ENCODE measurements around the gene SAMD14. TPM values are rescaled to one million over a fixed set of nuclear protein-coding genes. Genes with fewer than 3 reads are reported as not detected.

Gene SAMD14
- 1 to 10 TPM; 1.5 to 3.8 (median 1.9) TPM for total RNA-seq
- polyA plus RNA-seq = 1 to 10 TPM; 1.9 to 3.8 TPM
- long read RNA-seq, donor 1, partial matches to known transcripts = 1 of 3 reads
- long read RNA-seq, donor 1, other reads (novel, unspliced or antisense) = 1 of 3 reads
- long read RNA-seq, donor 2, full-length matches to known transcripts = 1 of 5 reads
- long read RNA-seq, donor 2, partial matches to known transcripts = 0 of 5 reads
- long read RNA-seq, donor 2, other reads (novel, unspliced or antisense) = 4 of 5 reads
- long read RNA-seq, donor 3, partial matches to known transcripts = 2 of 2 reads
- long read RNA-seq, donor 3, other reads (novel, unspliced or antisense) = 0 of 2 reads

DNA sequence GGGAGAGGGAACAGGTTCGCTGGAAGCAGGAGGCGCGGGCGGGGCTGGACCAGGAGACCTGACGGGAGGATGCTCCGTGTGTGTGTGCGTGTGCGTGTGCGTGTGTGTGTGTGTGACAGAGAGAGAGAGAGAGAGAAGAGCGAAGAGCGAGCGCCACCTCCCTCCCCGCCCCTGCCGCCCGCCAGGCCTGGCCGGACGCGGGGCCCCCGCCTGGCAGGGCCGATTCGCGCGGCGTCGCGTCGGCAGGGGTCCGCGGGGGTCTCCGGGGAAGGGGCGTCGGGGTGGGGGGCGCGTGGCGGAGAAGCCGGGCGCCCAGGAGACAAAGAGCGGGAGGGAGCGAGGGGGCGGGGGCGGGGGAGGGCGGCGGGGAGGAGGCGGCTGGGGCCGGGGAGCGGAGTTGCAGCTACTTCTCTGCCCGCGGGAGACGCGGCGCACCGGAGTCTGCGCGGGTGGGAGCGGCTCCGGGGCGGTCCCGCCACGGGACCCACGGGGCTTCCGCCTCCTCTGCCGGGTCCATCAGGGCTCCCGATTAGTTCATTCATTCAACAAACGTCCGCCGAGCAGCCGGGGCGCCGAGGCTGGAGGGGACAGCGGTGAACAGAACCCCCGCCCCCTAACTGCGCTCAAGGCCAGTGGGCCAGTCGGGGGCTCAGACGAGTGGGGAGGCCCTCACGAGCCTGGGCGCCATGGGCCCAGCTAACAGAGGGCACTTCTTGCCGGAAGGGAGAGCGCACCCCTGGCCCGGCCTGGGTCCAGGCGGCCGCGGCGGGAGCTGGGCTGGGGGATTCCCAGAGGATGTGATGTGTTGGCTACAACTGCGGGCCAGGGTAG lies at the start of gene SAMD14:
SAMD14 (minus strand) TSS at position 433 of the 831 bp plus-strand sequence. CDS start 5,201 bp downstream, outside the sequence.
- DNase-seq (peak in 1 of 2 donors; percentile 49), ATAC-seq (peak in 6 of 8 donors; percentile 4 to 47 (median 28))
- intact Hi-C loops (cut with DNase I) = loop anchor here in 1 of 10 donors (5.0 kb wide), 1 partner anchor 47 kb away; no protein-coding TSS in a partner anchor
- TF ChIP-seq, protein P1, sequence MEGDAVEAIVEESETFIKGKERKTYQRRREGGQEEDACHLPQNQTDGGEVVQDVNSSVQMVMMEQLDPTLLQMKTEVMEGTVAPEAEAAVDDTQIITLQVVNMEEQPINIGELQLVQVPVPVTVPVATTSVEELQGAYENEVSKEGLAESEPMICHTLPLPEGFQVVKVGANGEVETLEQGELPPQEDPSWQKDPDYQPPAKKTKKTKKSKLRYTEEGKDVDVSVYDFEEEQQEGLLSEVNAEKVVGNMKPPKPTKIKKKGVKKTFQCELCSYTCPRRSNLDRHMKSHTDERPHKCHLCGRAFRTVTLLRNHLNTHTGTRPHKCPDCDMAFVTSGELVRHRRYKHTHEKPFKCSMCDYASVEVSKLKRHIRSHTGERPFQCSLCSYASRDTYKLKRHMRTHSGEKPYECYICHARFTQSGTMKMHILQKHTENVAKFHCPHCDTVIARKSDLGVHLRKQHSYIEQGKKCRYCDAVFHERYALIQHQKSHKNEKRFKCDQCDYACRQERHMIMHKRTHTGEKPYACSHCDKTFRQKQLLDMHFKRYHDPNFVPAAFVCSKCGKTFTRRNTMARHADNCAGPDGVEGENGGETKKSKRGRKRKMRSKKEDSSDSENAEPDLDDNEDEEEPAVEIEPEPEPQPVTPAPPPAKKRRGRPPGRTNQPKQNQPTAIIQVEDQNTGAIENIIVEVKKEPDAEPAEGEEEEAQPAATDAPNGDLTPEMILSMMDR (IDR thresholded peaks at IDR 0.05) = no peak
- Histone ChIP-seq H3K27ac (peak within 1 kb of the TSS in 5 of 10 donors; percentile 17 to 52 (median 34)), H3K36me3 (peaks cover 0 to 19% (median 4%) of the 10 kb centered on the region in 9 donors), H3K4me1 (peaks cover 14 to 70% (median 46%) of the 10 kb centered on the region in 9 donors), H3K9me3 (no peaks in the 10 kb centered on the region), H3K4me3 (peak within 1 kb of the TSS; percentile 33 to 58 (median 55)), H3K27me3 (peaks cover 0 to 40% (median 0%) of the 10 kb centered on the region in 7 donors)
- WGBS, 2 donors = 2% methylated on average over 45 to 63 of the region's 84 CpGs

DNA sequence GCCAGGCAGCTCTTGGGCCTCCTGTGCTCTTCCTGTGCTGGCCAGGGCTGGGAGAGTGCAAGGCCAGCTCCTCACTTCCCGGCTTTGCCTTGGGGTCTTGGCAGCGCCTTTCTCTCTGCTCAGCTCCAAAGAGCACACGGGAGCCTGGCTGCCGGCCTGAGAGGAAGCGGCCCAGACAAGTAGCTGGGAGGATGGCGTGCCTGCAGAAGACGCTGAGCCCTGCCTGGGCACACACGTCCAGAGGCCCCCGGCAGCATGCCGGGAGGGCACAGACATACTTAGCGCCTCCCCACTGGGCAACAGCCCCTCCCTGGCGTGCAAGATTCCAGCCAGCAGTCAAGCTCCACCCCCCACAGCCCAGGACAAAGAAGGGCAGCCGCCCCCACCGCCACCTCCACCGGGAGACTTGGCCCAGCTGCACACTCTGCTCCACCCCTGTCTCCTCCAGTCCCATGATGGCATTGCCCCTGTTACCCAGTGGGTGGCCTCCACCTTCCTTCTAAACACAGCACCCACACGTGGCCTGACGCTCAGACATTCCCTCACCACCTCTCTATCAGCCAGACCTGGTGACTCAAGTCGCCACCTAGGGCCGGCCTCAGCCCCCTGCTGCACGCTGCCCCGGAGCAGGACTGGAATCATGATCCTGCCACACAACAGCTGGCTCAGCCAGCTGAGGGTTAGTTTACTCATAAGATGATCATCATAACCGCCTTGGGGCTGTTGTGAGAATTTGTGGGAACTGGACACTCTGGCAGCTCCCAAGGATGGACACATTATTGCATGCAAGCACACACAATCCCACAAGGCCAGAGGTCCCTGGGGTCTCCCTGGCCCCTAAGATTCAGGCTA lies 48.2 kb upstream of the SAMD14 start:
- intact Hi-C loops (cut with DNase I) = loop anchor here in 4 of 10 donors (1.0 to 5.0 kb wide), 5 partner anchors 36 to 120 kb away; partner anchors contain the start of gene SAMD14 (in 1 of the 4)
- Histone ChIP-seq H3K4me1 (peaks cover 21 to 53% (median 38%) of the 10 kb centered on the region in 9 donors), H3K4me3 (peak overlapping the region in 6 of 10 donors; percentile 12 to 32 (median 27)), H3K9me3 (no peaks in the 10 kb centered on the region), H3K27me3 (no peaks in the 10 kb centered on the region), H3K36me3 (no peaks in the 10 kb centered on the region), H3K27ac (peak overlapping the region; percentile 59 to 94 (median 84))
- peak; percentile 78 to 91 (median 84) for ATAC-seq
- TF ChIP-seq, protein P1 (IDR thresholded peaks at IDR 0.05) = peak; percentile 27 to 76 (median 51)
- 4% methylated on average over 22 of the region's 22 CpGs for WGBS, 2 donors
- peak; percentile 82 to 89 for DNase-seq

DNA sequence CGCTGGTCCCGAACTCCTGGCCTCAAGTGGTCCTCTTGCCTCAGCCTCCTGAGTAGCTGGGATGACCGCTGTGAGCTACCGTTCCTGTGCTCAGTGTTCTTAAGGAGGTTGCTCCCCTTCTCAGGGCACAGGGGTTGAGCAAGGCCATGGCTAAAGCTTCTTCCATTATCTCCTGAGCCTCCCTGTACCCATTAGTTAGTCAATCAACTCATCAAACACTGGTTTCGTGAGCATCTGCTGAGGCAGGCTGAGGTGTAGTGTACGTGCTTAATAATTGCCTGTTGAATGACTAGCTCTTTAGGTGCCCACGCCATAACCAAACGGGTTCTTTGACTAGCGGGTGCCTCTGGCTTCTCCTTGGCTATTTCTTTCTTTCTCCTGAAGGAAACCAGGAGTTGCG lies 47.5 kb upstream of the SAMD14 start:
- WGBS, 2 donors = 79 to 88% methylated on average over 10 of the region's 10 CpGs
- Histone ChIP-seq H3K36me3 (no peaks in the 10 kb centered on the region), H3K27me3 (no peaks in the 10 kb centered on the region), H3K4me3 (peak overlapping the region in 4 of 10 donors; percentile 21 to 32 (median 30)), H3K27ac (peak overlapping the region; percentile 59 to 94 (median 84)), H3K4me1 (peaks cover 21 to 61% (median 43%) of the 10 kb centered on the region in 9 donors), H3K9me3 (no peaks in the 10 kb centered on the region)
- DNase-seq (no peak), ATAC-seq (peak in 1 of 8 donors; percentile 0)
- intact Hi-C loops (cut with DNase I) = loop anchor here in 4 of 10 donors (1.0 to 5.0 kb wide), 5 partner anchors 35 to 119 kb away; partner anchors contain the start of gene SAMD14 (in 1 of the 4)
- TF ChIP-seq, protein P1 (IDR thresholded peaks at IDR 0.05) = no peak
